Measurements from ENCODE around the gene SYNPO2.
"Not testable (repeated sequence)": the region's sequence is repeated elsewhere in the genome, so short reads cannot be mapped to it uniquely, and the experiment has no call there.

The SYNPO2 gene

GRCh38 chr4:119008761-119009160 lies 120.1 kb downstream of the SYNPO2 start:
- DNase-seq, result no peak

GRCh38 chr4:119010221-119010620 lies 121.6 kb downstream of the SYNPO2 start:
- not testable (repeated sequence) for DNase-seq

DNA sequence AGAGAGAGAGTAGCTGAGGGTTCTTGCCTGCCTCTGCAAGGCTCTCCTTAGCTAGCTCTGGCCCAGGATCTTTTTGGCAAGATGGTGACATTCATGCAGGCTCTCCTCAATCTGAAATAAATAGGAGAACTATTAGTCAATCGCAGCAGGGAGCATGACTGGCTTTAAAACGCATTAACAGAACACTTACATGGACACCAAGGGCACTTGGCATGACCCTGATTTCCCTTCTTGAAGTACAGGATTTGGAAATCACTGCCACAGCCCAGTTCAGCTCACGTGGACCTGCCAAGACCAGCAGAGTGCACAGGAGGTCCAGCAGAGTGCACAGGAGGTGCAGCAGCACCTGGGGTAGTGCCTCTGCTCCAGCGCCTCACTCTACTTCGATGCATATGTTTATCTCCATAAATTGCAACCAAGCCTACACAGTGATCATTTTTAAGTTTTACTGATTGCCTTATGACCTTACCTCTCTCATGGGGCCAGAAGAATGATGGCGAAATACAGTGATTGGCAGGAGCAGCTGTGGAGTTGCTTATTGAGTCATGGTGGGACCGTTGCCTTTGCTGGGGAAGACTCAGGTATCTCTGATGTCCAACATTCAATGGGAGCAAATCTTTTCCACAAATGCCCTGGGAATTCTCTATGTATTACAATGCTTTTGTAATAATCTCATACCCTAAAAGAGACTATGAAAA lies 122.4 kb downstream of the SYNPO2 start:
- no peak for DNase-seq

DNA sequence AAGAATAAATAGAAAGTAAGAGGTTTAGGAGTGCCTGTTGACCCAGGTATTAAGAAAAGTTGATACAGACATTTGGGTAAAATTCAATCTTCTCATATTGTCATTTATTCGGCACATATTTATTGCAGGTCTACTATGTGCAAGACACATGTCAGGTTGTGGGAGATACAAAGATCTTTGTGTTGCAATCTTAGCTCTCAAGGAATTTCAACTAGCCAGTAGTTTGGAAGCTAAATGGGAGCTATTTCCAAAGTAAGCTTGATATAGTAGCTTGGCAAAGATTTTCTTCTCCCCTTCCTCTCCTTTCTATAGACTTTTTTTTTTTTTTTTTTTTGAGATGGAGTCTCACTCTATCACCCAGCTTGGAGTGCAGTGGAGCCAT lies 122.9 kb downstream of the SYNPO2 start:
- no peak for DNase-seq

DNA sequence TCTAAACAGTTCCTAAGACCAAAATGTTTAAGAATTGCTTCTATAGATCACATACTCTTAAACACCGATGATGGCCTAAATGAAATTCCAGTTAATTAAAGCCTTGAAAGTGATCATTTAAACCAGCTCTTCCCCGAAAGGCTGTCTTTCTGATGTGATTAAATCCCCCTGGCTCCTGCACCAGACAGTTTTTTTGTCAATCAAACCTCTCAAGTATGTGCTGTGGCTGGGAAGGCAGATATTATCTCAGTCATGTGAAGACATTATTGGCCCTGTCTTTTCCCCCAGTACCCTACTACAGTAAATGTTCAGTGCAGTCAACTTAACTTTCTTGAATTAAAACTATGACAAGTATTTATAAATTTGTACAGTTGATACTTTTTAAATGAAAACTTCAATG lies 126.0 kb downstream of the SYNPO2 start:
- no peak for DNase-seq

- no peak for DNase-seq
Observed at GRCh38 chr4:119016636-119017035, 128.0 kb downstream of the SYNPO2 start.

DNA sequence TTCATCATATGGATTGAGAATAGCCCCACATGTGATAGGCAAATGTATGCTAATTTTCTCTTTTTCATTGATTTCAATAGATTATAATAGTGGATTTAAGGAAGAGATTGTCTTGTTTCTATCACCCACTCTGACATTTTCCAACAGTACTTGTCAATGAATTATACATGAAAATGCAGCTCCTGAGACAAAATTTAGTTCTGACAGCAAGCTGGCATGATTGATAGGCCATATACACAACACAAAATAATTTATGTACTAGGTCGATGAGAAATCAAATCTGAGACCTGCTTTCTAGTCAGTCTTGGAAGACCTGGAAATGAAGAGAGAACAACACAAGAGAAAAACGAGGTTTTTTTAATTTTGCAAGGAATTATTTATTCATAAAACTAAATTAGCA lies 129.0 kb downstream of the SYNPO2 start:
- DNase-seq, result no peak

DNA sequence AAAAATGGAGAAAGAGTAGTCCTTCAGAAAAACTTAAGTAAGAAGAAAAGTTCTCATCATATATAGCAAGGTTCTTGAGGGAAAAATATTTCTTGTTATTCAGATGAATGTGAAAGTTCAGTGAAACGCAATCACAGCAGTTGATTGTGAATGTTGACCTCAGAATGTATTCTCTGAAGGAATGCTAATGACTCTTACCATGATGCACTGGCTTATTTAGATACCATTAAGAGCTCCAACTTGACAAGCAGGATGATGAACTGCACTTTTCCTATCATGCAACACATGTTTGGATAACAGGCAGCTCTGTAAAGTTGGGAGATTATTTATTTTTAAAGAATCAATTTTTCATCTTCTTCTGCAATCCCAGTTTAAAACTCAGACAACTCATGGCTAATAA lies 131.5 kb downstream of the SYNPO2 start:
- DNase-seq, result no peak

DNA sequence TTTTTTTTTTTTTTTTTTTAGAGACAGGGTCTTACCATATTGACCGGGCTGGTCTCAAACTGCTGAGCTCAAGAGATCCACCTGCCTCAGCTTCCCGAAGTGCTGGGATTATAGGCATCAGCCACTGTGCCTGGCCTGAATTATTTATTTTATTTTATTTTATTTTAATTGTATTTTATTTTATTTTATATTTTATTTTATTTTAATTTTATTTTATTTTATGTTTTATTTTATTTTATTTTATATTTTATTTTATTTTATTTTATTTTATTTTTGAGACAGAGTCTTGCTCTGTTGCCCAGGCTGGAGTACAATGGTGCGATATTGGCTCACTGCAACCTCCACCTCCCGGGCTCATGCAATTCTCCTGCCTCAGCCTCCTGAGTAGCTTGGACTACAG lies 133.9 kb downstream of the SYNPO2 start:
- not testable (repeated sequence) for DNase-seq

DNA sequence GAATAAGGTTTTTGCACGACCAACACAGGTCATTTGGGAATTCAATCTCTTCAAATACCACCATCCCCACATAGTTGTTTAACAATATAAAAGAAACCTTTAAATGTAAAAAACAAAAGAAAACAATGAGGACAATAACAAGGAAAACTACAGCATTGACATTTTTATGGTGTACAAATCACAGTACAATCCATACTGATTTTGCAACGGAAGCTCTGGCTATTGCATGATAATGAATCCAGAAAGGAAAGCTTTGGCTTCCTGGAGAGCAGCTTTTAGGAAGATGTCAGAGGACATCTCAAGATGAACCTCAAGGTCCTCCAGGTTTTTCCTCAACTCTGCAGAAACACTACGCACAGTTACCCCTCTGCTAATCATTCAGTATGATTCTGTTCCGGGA lies 135.4 kb downstream of the SYNPO2 start:
- DNase-seq, result no peak

DNA sequence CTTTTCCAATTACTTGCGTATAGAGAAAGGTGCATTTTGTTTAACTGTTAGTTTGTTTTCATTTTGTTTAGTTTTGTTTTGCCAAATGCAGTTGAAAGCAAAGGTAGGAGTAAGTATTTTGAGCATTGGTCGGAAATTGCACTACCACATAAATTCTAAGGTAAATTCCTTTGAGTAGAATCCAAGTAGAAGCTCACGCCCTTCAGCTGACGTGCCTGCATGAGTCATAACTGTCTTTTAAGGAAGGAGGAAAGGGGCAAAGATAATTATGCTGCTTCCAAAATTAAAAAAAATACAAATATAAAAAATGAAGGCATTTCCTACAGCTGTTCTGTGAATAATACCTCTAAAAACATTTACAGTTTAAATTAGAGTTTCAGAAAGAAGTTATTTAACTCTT lies 136.8 kb downstream of the SYNPO2 start:
- no peak for DNase-seq

DNA sequence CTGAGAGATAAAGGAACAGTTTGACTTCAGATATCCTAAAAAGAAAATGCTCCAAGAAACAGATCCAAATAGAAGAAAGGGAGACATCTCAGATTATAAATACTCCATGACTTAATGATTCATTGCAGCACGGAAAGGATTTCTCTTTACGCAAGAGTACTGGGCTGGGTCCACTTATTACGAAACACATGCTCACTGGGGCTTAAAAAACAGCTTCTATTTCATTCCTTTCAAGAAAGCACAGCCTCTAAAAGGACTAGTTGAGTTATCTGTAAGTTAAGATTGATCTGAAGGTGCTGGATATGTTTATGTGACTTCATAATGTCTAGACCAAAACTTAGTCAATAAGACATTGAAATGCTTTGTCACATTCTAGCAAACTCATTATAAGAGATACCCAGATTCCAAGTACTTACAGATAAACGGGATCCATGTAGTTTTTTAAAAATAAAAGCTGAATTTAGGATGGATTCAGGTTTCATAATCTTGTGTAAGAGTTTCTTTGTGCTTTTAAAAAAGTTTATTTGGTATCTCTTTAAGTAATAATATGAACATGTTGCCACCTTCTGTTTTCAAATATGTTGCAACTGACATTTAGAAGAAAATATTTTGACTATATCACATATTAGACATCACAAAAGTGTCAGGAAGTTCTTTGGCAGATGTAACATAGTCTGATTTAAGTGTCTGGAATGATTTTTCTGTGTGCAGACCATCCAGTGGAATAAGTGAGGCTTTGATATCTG lies 137.4 kb downstream of the SYNPO2 start:
- DNase-seq, result no peak

DNA sequence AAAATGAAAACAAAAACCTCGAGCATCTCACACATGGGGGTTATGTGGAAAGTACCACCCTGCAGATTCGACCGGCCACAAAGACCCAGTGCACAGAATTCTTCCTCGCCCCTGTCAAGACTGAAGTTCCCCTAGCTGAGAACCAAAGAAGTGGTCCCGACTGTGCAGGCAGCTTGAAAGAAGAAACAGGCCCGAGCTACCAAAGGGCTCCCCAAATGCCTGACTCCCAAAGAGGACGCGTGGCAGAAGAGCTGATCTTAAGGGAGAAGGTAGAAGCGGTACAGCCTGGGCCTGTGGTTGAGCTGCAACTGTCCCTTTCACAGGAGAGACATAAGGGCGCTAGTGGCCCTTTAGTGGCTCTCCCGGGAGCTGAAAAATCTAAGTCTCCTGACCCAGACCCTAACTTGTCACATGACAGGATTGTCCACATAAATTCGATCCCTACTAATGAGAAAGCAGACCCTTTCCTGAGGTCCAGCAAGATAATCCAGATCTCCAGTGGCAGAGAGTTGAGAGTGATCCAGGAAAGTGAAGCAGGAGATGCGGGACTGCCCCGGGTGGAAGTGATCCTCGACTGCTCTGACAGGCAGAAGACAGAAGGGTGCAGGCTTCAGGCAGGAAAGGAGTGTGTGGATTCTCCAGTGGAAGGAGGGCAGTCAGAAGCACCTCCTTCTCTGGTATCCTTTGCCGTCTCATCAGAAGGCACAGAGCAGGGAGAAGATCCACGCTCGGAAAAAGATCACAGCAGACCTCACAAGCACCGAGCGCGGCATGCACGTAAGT lies 138.2 kb downstream of the SYNPO2 start:
- DNase-seq, result no peak

DNA sequence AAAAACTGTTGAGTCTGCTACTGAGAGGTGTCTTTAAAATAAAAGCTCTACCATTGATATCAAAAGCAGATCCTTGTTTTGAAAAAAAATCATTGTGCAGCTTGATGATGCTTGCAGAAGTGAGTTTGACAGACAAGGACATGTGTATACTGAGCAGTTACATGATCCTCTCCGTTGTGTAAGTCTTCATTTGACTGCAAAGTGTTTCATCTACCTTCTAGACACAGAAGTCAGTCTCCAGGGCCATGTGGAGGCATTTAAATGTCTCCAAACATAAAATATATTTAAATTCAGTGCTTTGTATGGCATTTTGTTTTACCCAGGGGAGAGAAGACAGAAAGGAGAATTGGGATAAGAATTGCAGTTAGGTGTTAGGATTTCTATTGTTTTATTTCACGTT lies 139.2 kb downstream of the SYNPO2 start:
- no peak for DNase-seq

- DNase-seq, result no peak
Observed at GRCh38 chr4:119028296-119028695, 139.6 kb downstream of the SYNPO2 start.

GRCh38 chr4:119029847-119030535 lies 141.3 kb downstream of the SYNPO2 start:
- no peak for DNase-seq

GRCh38 chr4:119030536-119030890 lies 141.9 kb downstream of the SYNPO2 start:
- DNase-seq, result no peak

DNA sequence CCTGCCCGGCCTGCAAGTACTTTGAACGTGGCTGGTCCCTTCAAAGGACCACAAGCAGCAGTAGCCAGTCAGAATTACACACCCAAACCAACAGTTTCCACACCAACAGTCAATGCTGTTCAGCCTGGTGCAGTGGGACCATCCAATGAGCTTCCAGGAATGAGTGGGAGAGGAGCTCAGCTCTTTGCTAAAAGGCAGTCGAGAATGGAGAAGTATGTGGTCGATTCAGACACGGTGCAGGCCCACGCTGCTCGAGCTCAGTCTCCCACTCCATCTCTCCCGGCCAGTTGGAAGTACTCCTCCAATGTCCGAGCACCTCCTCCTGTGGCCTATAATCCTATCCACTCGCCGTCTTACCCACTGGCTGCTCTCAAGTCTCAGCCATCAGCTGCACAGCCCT lies 142.6 kb downstream of the SYNPO2 start:
- no peak for DNase-seq

DNA sequence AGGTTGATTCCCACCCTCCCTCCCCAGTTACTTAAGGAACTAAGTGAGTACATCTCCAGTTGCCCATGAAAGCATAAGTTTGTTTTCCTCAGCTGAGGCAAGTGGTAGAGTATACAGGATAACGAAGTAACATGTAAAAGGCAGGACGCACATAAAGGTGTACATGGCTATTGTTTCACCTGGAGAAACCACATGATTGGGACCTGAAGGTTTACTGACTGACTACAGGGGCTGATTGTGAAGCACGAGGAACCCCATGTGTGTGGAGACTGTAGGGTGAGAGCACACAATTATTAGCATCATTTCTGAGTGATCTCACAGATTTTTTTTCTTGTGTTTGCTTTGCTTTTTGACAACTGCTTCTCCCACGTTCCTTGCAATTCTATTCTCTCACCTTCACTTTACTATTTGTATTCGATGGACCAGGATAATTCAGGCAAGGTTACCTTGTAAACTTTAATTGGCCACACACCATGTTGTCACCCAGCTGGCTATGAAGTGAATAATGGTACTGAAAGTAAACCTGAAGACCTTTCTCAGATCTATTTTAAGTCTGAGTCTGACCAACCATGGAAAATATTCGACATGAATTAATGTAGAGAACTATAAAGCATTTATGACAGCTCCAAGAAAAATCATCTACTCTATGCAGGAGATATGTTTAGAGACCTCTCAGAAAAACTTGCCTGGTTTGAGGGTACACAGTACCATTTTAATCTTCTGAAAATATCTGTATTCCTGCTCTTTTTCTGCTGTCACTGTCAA lies 144.4 kb downstream of the SYNPO2 start:
- DNase-seq, result no peak

DNA sequence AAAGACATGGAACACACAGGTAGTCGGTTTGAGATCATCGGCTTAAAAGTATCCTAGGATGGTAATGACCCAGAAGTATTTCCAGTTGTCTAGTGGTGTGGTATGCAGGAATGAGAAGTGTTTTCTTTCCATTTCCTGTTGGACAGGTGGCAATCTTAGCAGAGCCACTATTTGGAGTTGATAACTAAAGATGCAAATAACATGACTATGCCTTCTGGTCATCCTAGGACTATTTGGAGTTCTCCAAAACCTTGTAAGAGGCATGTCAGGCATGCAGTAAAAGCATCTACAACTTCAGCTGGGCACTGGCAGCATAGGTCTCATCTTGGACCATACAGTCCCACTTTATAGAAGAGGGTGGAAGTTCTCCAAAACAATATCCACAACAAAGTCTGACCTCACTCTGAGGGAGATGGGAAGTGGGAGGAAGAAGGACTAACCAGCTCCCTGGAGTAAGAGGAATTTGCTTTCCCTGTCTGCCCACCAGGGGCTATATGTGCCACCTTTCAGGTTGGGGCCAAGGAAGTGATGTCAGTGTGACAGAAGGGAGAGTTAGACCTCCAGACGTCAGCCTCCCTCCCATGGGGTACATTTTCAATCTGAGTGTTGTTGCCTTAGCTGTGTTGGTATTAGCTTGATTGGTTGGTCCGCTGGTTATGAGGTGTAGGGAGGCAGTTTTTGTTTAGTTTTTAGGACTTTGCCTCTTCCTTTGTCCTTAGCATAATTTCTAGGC lies 145.8 kb downstream of the SYNPO2 start:
- no peak for DNase-seq

DNA sequence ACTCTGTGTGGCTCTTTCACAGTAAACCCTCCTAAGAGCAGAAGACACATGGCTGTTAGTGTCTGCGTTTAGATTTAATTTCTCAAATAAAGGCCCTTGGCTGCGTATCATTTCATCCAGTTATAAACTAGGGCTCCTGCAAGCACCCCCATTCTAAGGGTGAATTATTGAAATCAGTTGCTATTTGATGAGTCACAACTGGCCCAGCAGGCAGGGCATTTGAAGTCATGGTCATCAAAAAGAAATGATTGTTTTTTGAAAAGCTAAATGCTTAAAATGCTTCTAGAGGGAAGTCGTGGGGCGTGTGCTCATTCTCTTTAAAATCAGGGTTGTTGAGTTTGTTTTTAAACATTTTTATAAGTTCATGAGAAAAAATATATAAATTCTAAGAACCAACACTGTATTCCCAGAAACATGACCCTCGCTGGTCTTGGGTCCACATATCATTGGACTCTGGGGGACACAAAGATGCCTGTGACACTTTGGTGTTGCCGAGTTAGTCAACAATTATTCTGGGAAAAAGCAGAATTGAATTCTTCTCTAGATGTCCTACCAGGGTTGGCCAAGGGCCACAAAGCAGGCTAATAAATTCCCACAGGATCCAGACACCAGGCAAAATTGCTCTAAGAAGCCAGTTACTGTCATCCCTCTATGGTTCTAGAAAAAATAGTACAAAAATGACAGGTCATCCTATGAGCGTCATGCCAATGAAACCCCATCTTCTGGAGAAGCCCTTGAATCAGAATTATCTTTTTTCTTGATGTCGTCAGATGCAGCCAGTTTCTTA lies 147.5 kb downstream of the SYNPO2 start:
- DNase-seq, result no peak

Measured in RPMI8226 (cell line).